LoVo (cell line): ENCODE measurements around the gene AANAT.

Experiments
- DNase-seq: peaks from one replicate; pipeline ENCODE4 v3.0.0-alpha.2; 2016; ENCODE audit warnings: low spot score

The AANAT gene

DNA sequence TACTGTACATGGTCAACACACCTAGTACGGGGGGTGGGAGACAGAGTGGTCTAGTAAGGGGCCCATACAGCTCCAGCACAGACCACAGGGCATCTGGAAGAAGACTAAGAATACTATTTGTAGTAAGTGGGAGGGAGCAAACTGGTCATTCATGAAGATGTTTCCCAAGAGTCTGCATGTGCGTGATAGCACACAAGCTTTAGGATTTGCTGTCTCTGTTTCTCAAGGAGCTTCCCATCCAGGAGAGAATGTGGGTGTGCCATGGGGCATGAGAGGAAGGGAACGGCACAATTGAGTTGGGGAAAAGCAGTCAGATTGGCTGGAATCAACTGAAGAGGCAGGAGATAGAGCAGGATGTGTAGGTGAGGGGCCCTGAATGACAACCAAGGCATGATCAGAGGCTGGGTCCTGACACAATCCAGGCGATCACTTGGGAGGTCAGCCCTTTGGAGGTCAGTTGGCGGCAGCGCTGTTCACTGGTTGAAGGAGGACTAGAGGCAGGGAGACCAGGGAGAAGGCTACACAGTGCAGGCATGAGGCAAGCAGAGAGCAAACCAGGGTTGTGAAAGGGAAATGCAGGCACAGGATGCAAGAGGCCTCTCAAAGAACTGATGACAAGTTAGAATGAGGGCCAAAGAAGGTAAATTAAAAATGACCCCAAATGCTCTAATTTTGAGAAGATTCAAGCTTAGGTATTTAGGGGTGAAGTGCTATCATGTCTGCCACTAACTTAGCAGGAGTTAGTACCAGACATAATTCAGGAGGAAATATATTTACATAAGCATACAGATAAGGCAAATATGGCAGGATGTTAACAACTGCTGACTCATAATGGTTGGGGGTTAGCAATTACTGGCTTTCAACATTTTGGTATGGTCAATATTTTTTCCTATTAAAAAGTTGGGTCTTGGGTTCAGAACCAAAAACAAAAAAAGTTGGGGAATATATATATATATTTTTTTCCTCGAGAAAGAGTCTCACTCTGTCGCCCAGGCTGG is 24.8 kb upstream of the AANAT start:
- DNase-seq: no peak

DNA sequence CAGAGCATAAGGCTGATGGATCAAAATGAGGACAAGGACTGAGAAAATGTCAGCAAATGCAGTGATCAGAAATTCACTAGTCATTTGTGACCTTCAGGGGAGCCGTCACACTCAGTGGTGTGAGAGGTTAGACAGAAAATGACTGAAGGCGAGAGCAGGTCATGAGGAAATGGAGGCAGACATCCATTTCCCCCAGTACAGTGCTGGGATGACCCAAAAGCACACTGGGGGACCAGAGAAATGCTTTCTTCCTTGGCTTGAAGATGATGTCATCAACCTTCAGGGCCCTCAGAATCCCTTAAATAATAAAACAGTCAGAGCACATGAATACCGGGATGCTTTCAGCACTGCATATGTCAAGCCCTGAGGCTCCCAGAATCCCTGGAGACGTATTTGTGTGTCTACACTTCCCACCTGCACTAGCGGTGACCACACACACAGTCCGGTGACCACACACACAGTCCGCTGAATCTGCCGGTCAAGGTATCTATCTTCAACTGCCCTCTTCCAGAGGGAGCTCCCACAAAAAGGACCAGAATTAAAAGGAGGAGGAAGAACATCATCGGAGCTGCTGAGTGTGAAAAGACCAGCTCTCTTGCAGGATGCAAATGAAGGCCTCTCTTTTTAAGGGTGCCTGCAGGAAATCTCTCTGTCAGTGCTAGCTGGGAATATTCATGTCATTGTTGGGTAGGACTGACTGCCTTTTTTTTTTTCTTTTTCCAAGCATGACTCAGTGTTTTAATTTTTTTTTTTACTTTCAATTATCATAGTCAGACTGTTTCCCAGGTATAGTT is 22.7 kb upstream of the AANAT start:
- DNase-seq: no peak

DNA sequence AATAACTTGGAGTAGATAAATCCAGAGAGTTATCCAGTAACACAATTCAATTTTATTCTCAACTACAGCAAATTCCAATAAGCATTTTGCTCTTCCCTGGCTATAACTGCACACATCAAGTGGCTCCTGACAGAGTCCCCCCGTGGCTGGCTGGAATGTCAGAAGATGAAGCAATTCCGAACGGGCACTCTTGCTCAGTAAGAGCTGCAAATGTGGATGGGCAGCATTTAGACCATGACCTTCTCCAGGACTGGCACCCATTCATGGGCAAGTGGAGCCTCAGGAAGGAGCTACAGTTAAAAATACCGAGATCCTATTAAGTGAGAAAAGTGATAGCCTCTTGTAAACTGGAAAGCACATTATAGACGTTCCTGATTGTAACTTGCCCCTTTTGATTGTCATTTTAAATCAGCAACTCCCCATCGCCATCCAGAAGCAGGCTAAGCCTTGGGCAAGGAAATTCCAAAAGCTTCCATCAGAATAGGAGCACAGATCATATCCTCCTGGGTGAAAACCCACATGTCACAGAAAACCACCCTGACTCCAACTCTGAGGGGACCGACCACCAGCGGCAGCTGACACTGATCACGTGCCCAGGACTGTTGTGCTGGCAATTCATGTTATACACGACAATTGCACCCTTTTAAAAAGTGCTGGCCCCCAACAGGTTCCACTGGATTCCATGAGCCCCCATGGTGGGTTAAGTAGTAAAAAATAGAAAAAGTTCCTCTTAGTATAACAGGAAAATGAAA is 21.5 kb upstream of the AANAT start:
- no peak for DNase-seq

DNA sequence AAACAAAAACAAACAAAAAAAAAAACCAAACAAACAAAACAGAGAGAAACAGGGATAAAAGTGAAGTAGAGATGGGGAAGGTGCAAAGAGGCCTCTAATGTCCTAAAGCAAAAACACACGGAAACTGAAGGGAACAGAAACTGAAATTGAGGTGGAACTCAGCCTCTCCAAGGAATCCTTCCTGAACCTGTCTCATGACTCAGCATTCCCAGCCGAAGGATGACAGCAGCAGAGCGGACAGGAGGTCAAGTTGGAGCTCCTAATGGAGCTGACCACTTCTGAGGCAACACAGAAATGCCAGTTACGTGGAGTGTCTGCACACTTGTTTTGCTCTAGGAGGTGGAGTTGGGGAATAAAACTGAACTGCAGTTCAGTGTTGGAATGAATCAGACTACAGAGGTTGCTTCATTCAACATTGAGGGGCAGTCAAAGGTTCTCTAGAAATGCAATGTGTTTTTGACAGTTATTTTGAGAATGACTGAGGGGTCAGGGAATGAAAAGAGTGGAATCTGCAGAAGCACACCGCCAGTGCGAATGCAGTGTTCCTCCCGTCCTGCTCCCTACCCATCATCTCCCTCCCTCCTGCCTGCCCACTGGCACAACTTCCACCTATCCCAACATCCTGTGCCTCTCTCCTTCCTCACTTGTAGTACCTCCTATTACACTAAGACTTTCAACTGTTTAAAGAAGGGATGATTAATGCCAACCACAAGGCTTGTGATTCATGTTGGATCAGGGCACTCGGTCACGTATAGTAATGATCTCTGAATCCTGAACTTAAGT is 20.8 kb upstream of the AANAT start:
- DNase-seq: peak; percentile 53

DNA sequence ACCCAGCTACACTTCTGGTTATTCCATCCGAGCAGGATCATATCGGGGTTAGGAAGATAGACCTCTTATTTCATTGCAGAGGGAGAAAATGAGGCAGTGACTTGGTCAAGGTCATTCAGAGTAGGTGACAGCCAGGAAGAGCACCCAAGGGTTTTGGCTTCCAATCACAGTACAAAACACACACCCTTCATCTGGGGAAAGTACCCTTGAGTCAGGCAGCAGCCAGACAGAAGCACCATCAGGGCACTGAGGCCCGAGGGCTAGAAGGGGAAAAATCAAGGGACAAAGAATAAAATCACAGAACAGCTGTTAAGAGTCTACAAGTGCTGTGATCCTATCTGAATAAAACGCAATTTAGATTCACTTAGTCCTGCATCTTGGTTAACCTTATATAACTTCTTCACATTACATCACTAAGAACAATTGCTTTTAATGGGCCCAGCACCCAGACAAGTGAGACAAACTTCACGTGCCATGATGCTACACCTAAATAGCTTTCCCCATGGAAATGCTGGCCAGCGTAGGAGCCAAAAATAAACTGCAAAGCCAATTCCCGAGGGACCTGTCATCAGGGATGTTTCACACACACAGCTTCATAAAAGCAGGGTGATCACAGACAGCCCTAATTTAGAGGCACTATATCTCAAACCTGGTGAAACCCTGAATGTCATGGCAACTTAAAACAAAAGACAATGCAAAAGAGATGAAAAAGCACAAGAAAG is 19.3 kb upstream of the AANAT start:
- no peak for DNase-seq

DNA sequence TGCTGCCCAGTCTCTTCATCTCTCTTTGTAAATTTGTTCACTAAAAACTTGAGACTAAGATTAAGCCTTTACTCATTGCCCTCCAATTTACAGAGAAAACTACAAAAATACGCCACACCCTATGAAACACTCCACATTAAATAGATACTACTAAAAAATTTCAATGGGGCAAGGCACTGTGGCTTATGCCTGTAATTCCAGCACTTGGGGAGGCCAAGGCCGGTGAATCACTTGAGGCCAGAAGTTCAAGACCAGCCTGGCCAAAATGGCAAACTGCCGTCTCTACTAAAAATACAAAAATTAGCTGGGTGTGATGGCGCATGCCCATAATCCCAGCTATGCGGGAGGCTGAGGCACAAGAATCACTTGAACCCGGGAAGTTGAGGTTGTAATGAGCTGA is 18.3 kb upstream of the AANAT start:
- no peak for DNase-seq

DNA sequence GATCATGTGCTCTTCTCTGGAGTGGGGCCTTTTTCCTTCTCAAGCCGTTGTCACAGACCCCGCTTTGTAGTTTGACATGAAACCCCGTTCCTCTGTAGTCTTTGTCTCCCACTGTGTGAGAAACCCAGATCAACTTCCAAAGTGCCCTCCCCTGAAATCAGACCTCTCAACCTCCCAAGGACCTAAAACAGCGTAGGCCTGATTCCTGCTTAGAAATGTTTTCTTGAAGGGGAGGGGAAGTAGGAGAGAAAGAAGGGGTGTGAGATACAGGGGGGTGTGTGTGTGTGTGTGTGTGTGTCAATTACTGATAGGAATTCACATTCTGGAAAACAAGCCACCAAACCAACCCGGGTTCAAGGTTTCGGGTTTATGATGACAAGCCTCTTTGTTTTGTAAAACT is 15.9 kb upstream of the AANAT start:
- DNase-seq: no peak

DNA sequence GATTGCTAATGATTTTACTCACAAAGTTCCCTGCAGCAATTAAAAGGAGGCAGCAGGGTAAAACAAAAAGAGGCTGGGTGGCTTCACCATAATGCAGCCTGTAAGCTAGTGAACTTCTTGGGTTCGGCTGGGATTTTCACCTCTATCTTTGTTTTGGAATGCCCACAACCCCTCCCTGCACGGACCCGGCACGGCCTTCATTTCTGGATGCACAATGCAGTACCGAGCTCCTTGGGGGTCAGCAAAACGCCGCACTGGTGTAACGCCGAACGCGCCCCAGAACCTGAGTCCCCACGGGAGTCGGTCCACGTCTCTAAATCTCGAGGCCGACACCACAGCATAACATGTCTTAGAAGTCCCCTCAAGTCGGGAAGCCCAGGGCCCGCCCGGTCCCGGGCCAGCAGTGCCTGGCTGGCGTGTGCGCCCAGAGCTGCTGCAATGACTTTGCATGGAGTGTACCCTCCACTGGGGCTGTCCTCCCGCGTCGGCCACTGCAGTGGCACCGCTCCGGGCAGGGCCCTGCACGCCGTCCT is 15.2 kb upstream of the AANAT start:
- DNase-seq: peak; percentile 2

DNA sequence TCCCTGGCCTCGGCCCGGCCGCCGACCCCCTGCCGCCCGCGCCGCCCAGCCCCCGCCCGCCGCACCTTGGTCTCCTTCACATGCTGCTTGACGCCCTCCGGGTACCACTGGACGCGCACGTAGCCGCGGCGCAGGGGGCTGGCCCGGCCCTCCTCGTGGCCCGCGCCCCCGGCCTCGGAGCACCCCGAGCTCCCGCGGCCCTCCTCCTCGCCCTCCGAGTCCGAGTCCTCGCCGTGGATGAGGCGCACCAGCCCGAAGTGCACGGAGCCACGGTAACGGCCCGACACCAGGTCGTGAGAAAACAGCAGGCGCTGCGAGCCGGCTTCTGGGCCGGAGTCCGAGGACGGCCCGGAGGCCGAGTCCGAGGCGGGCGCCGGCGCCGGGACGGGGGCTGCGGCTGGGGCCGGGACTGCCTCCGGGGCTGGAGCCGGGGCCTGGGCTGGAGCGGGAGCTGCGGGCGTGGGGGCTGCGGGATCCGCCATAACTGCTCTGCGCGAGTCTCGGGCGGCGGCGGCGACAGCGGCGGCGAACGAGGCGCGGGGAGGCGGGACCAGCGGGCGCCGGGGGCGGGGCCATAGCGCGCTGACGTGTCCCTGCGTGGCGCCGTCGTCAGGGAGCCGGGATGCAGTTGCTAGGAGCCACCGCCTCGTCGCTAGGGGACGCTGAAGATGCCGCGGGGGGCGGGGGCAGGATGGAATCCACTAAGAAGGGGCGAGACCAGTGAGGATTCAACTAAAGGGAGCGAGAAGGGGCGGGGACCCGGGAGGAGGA is 14.6 kb upstream of the AANAT start, which contains the start of gene UBE2O:
Gene UBE2O, minus strand, starts transcription at position 493 of the 771 bp plus-strand sequence. Its CDS starts 11 bp downstream, at position 482.
- DNase-seq: peak; percentile 89

DNA sequence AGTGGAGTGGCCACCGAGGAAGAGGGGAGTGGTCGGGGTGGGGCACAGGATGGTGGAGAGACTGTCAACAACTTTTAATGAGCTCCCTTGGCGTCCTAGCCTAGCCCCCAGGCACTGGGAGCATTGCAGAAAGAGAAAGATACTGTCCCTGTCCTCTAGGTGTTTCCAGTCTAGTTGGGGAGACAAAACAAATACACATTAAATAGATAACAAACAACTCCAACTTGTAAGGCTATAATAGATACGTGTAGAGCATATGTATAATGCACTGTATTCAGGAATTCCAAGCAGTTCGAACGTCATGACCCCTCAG is 14.0 kb upstream of the AANAT start:
- DNase-seq: no peak

DNA sequence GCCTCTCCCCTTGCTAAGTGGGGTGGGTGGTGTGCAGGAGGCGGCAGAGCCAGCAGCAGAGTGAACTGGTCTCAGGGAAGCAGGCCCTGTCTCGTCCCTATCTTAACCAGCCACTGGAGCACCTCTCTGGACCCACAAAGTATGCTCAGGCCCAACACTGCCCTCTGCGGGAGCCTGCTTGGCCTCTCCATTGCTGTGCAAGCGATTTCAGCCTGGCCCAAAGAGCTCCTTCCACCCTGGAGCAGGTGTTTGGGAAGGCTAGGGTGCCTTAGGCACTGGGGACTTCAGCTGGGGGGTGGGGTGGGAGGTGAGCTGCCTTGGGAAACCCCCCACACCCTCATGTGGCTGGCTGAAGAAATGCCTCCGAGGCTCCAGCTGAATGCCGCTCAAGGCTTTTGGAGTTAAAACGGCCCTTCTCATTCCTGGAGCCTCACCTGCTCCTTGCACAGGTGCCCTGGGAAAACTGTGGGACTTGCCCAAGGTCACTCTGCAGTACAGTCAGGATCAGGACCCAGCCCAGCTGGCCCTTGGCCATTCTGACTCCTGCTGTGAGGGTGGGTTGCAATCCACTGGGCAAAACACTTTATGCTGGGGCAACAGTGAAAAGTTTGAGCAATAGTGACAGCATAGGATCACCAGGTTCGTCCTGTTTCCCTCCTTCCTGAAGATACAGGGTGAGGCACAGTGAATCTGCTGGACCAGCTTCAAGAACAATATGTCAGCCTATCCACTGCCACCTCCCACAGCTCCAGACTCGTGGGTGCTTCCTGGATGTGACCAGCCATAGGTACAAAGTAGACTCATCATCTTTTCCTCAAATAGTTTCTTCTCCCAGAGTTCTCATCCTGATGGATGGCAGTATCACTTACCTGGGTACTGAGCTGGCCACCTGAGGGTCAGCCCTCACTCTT is 8.6 kb upstream of the AANAT start:
- no peak for DNase-seq

DNA sequence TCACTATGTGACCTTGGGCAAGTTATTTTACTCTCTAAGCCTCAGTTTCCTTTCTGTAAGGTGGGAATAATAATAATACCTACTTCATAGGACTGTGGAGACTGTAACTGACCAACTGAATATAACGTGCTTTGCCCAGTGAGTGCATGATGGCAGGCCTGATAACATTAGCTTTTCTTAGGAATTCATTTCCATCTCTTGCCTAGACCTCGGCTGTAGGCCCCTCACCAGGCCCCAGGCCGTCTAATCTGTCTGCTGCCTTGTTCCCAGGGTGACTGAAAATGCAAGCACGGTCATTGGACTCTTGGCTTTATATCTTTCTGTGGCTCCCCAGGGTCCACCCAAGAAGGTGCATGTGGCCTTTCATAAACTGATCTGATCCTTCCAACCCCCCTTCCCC is 7.7 kb upstream of the AANAT start:
- DNase-seq: no peak

DNA sequence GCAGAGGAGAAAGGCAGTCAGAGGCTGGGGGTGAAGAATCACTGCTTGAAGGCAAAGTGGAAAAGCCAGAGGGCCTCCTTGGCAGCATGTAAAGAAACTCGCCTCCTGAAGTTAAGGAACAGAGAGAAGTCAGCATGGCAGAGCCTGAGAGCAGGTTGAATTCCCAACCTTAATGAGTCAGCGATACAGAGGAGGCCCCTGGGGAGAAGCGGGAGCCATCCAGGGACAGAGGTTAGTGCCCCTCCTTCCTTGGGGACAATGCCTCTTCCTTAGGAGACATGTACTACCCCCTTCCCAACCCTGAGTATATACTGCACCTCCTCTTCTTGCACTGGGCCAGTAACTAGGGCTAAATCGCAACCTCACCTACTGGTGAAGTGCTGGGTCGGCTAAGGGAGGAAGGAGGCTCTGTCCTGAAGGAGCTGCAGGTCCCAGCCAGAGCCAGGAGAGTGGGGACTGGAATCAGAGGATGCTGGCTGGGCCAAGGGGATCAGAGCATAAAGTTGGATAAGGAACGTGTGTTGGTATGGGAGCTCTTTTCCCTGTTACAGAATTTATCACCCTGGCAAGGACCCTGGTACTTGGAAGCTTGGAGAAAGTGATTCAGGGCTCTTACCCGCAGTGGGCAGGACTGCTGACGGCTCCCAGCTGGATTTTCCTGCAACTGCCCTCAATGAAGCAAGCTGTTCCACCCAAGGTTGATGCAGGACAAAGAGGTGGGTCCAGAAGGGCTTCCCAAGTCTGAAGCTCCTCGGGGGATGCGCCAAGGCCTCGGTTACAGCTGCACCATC is 5.4 kb upstream of the AANAT start:
- no peak for DNase-seq

DNA sequence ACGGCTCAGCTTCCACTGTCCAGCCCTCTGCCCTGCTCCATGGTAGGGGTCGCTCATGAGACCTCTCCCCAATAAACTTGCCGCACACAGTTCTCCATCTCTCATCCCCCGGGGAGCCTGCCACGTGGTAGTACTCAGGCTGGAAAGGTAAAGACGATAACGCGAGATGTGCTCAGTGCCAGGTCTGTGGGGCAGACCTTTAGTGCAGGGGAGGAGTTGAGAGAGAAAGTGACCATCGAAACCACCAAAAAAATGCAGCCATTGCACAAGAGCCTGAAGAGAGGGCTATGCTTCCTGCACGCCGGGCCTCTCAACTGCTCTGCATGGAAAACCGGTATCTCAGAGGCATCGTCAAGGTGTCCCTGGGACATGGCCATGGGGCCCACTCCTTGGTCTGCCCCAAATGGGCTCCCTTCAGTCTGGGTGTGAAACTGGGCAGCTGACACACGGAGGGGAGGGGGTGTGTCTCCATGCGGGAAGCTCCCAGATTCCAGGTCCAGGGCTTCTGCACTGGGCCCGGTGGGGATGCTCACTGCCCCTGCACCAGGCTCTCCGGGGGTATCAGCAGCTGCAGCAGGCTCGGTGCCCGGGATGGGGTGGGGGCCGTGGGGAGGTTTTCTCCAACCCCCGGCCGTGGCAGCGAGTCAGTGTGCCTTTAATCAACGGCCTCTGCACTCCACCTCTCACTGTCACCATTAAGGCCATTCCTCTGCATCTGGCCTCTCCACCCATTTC is 4.7 kb upstream of the AANAT start:
- no peak for DNase-seq

DNA sequence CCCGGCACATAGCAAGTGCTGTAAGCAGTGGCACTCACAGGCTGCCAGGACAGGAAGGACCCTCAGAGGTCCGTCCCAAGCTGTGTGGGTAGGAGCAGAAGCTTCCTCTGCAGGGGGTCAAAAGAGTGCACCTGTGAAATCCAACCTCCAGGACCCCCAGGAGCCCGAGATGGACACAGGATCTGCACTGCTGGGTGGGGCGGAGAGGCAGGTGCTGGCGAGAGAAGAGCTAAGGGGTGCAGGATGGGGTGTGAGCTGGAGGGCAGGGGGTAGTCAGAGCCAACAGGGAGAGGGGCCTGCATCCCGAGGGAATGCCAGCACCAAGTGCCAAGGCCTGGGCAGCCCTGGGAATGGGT is 650 bp upstream of the AANAT start:
- DNase-seq: no peak

DNA sequence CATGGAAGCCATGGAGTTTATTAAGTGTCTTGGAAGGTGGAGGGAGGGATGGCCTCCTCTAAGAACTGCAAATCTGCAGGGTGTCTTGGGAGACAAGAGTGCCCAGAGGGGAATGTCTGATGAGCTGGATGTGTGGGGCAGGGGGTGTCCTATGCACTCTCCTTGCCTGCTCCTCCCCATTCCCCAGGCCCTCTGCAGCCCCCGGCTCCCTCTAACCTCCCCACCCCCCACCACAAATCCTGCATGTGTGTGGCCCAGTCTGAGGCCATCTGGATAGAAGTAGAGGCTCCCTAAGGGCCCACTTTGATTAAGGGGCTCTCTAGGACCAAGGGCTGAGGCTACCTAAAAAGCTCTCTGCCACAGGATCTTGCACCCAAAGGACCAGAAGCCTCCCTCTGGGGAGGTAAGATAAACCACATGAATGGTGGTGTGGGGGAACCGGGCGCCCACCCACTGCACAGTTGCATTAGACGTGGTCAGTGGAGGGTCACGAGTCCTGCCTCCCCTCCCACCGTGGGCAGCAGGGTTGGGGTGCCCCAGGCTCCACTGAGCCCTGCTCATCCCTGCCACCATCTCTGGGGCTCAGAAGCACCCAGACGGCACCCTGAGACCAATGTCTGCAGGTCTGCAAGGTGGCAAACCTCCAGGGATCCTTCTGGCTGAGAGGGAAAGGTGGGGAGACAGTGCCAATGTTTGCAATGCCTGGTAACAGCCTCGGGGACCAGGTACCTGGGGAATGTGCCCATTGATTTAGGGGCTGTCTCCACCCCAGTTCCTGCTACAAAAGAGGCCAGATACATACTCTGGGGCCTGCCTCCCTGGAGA is 618 bp downstream of the AANAT start:
- DNase-seq: no peak

DNA sequence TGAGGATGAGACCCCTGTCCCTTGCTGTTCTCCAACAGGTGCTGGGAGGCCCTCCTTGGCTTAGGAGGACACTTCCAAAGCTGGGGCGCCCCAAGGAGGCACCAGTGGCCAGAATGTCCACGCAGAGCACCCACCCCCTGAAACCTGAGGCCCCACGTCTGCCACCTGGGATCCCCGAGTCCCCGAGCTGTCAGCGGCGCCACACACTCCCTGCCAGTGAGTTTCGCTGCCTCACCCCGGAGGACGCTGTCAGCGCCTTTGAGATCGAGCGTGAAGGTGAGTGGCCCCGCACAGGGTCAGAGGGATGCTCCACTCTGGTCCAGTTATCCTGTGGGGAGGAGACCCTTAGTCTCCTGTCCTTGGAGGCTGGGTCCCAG is 1.2 kb downstream of the AANAT start:
- DNase-seq: no peak
